Testis (tissue), 2 donors: ENCODE data around the gene CNKSR1.

Source experiments
- POLR2A ChIP-seq: fragments of 450-650 bp; IDR thresholded peaks from one replicate; pipeline ENCODE4 v1.6.1; 2017; ENCODE audit warnings: antibody characterized with exemption, mild to moderate bottlenecking, moderate library complexity
- TF ChIP-seq, protein P1 (sequence below), 3 experiments: fragments of 450-650 bp in 2 of 3; fragments of 200-600 bp in 1 of 3; sonication (generic) in 1 of 3; IDR thresholded peaks; one replicate each; pipeline ENCODE4 v1.5.1; 2016 to 2019; ENCODE audit warnings: antibody characterized with exemption in 3 of 3, mild to moderate bottlenecking in 2 of 3, moderate library complexity in 1 of 3

DNA sequence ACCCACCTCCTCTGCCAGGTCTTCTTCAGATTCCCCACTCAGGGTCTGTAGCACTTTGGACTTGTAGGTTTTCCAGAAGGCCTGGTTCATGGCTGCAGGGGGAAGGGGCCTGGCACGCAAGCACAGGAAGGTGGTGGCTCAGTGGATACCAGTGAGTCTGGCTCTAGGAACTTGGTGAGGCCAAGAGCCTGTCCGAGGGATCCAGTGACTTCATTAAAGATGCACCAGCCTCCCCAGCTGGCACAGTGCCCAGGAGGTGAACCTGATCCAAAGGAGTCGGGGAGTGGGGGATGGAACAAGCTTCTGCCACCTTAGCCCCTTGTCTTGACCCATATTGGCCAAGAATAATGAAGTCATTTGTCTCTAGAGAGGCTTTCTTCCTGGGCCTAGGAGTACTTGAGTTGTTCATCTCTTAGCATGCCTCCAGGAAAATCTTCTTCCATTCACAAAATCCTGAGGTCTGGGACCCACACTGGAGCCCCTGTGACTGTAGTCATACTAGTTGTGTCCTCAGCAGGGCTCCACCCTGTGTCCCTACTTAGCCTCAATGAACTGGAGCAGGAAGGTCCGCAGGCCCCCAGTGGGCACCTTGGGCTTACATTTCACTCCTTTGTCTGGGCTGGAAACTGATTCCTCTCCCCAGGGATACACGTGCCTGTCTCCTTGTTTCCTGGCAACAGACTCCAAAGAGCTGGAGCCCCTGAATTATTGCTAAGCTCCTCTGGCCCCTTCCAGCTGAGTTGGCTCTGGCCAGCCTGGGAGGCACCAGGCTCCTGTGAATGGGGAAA lies 8.7 kb upstream of the CNKSR1 start, which contains the start of gene C1orf232:
- TF ChIP-seq, protein P1, sequence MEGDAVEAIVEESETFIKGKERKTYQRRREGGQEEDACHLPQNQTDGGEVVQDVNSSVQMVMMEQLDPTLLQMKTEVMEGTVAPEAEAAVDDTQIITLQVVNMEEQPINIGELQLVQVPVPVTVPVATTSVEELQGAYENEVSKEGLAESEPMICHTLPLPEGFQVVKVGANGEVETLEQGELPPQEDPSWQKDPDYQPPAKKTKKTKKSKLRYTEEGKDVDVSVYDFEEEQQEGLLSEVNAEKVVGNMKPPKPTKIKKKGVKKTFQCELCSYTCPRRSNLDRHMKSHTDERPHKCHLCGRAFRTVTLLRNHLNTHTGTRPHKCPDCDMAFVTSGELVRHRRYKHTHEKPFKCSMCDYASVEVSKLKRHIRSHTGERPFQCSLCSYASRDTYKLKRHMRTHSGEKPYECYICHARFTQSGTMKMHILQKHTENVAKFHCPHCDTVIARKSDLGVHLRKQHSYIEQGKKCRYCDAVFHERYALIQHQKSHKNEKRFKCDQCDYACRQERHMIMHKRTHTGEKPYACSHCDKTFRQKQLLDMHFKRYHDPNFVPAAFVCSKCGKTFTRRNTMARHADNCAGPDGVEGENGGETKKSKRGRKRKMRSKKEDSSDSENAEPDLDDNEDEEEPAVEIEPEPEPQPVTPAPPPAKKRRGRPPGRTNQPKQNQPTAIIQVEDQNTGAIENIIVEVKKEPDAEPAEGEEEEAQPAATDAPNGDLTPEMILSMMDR (IDR thresholded peaks at IDR 0.05) = no peak
- TF ChIP-seq POLR2A = no peak
